Kasumi-1 (cell line): ENCODE measurements around the gene HOXD13.
A peak's percentile ranks its signal among the peaks of the same experiment; 100 is the strongest.

ENCODE experiments used
- DNase-seq, 2 experiments: peaks; one replicate each; lab custom pipeline; 2025; lab: John Stamatoyannopoulos, UW

Gene HOXD13

GRCh38 chr2:176092270-176093144 lies at the start of gene HOXD13:
Gene HOXD13 (plus strand): TSS chr2:176092721. CDS start chr2:176092891, 170 bp downstream.
- DNase-seq, result peak; percentile 40 to 44

- DNase-seq, result no peak
Observed at GRCh38 chr2:176056406-176056805, 36.1 kb upstream of the HOXD13 start.

- no peak for DNase-seq
Observed at GRCh38 chr2:176063958-176064357, 28.6 kb upstream of the HOXD13 start.

GRCh38 chr2:176066645-176067588 lies 25.6 kb upstream of the HOXD13 start:
- DNase-seq, result no peak

GRCh38 chr2:176067589-176068418 lies 24.7 kb upstream of the HOXD13 start:
- no peak for DNase-seq

GRCh38 chr2:176068419-176068832 lies 24.1 kb upstream of the HOXD13 start:
- DNase-seq, result no peak

GRCh38 chr2:176071330-176072291 lies 20.9 kb upstream of the HOXD13 start:
- no peak for DNase-seq

- DNase-seq, result no peak
Observed at GRCh38 chr2:176072292-176072669, 20.2 kb upstream of the HOXD13 start.

- DNase-seq, result no peak
Observed at GRCh38 chr2:176072951-176073904, 19.3 kb upstream of the HOXD13 start.

GRCh38 chr2:176074919-176075425 lies 17.5 kb upstream of the HOXD13 start:
- DNase-seq, result no peak

- no peak for DNase-seq
Observed at GRCh38 chr2:176075481-176075880, 17.0 kb upstream of the HOXD13 start.

GRCh38 chr2:176076063-176076462 lies 16.5 kb upstream of the HOXD13 start:
- DNase-seq, result no peak

- no peak for DNase-seq
Observed at GRCh38 chr2:176076796-176077195, 15.7 kb upstream of the HOXD13 start.

GRCh38 chr2:176078541-176079284 lies 13.8 kb upstream of the HOXD13 start:
- DNase-seq, result no peak

GRCh38 chr2:176079285-176079830 lies 13.2 kb upstream of the HOXD13 start:
- no peak for DNase-seq

- DNase-seq, result no peak
Observed at GRCh38 chr2:176079831-176080539, 12.5 kb upstream of the HOXD13 start.

GRCh38 chr2:176080540-176081375 lies 11.8 kb upstream of the HOXD13 start:
- no peak for DNase-seq
